IMR-90 (cell line): ENCODE data around the gene GATAD2A. TPM values are rescaled to one million over a fixed set of nuclear protein-coding genes. Genes with fewer than 3 reads are reported as not detected.

Source experiments
- ATAC-seq: fragments of 200-7000 bp; cut with Tn5 transposase; 2 replicates; pipeline ENCODE4 v1.9.1; 2020; ENCODE audit warnings: low read depth, mild to moderate bottlenecking, moderate library complexity
- BruUV-seq: library from RNA; stranded (reverse); fragments of 400-500 nt; replicated peaks from 2 replicates; lab custom pipeline; 2021; lab: Mats Ljungman, UMichigan
- CTCF ChIA-PET: fragments of 300-600 bp; formaldehyde crosslinking; extraction: SDS; loops from one replicate; lab custom pipeline; 2021; ENCODE audit warnings: antibody characterized with exemption; lab: Yijun Ruan, JAX
- POLR2A ChIA-PET: fragments of 300-600 bp; sonication (Branson Sonifier 250); formaldehyde crosslinking; loops from one replicate; lab custom pipeline; 2022; ENCODE audit warnings: antibody characterized with exemption; ENCODE audit not compliant: unreplicated experiment; lab: Charles Lee
- DNase-seq: peaks from one replicate; pipeline ENCODE4 v3.0.0; 2013
- H2AFZ ChIP-seq: replicated peaks from 2 replicates; pipeline ENCODE3; 2013; ENCODE audit warnings: low read length, mild to moderate bottlenecking; ENCODE audit not compliant: poor library complexity
- H2AK5ac ChIP-seq: 2 replicates; pipeline ENCODE4 v1.6.1; 2013; ENCODE audit warnings: low read depth, low read length, inconsistent platforms
- H2AK9ac ChIP-seq: replicated peaks from 2 replicates; pipeline ENCODE3; 2013; ENCODE audit warnings: mild to moderate bottlenecking, low read depth, low read length, moderate library complexity; ENCODE audit not compliant: poor library complexity
- H2BK120ac ChIP-seq: 2 replicates; pipeline ENCODE4 v1.6.1; 2013; ENCODE audit warnings: low read depth, low read length, inconsistent platforms
- H2BK15ac ChIP-seq: 3 replicates; pipeline ENCODE4 v1.6.1; 2013; ENCODE audit warnings: low read depth, low read length, inconsistent platforms
- H2BK20ac ChIP-seq: 2 replicates; pipeline ENCODE4 v1.6.1; 2013; ENCODE audit warnings: low read depth, mild to moderate bottlenecking, inconsistent platforms, low read length, moderate library complexity
- H2BK5ac ChIP-seq: 2 replicates; pipeline ENCODE4 v1.6.1; 2013; ENCODE audit warnings: mild to moderate bottlenecking, low read depth, low read length, inconsistent platforms; ENCODE audit not compliant: poor library complexity, severe bottlenecking
- H3K14ac ChIP-seq: replicated peaks from 2 replicates; pipeline ENCODE4 v1.6.1; 2013; ENCODE audit warnings: low read depth, low read length, inconsistent platforms
- H3K18ac ChIP-seq: 2 replicates; pipeline ENCODE4 v1.6.1; 2013; ENCODE audit warnings: low read depth, low read length, control low read depth
- H3K23ac ChIP-seq: 2 replicates; pipeline ENCODE4 v1.6.1; 2013; ENCODE audit warnings: low read depth, low read length, inconsistent platforms
- H3K27ac ChIP-seq: 2 replicates; pipeline ENCODE4 v1.5.1; 2013; ENCODE audit warnings: mild to moderate bottlenecking, control low read depth, low read length; ENCODE audit not compliant: insufficient read depth
- H3K27me3 ChIP-seq: 2 replicates; pipeline ENCODE4 v1.6.1; 2013; ENCODE audit warnings: low read length; ENCODE audit not compliant: control insufficient read depth, insufficient read depth
- H3K36me3 ChIP-seq: 2 replicates; pipeline ENCODE4 v1.6.1; 2013; ENCODE audit warnings: low read length, mixed read lengths; ENCODE audit not compliant: control insufficient read depth, insufficient read depth
- H3K4ac ChIP-seq: 2 replicates; pipeline ENCODE4 v1.6.1; 2013; ENCODE audit warnings: low read depth, low read length, inconsistent platforms
- H3K4me1 ChIP-seq: 2 replicates; pipeline ENCODE4 v1.6.1; 2013; ENCODE audit warnings: low read length, mixed read lengths; ENCODE audit not compliant: control insufficient read depth, insufficient read depth
- H3K4me2 ChIP-seq: 2 replicates; pipeline ENCODE4 v1.6.1; 2013; ENCODE audit warnings: low read depth, mild to moderate bottlenecking, control low read depth, low read length, moderate library complexity
- H3K4me3 ChIP-seq: 2 replicates; pipeline ENCODE4 v1.5.1; 2013; ENCODE audit warnings: low read depth, mild to moderate bottlenecking, control low read depth, low read length, moderate library complexity; ENCODE audit not compliant: insufficient read depth
- H3K56ac ChIP-seq: 2 replicates; pipeline ENCODE4 v1.6.1; 2013; ENCODE audit warnings: low read length, inconsistent platforms; ENCODE audit not compliant: insufficient read depth; ENCODE audit errors: extremely low read depth
- H3K79me1 ChIP-seq, 2 experiments: 2 replicates each; pipeline ENCODE4 v1.6.1; 2013; ENCODE audit warnings: low read length in 2 of 2, inconsistent platforms in 1 of 2, low read depth in 1 of 2
- H3K9ac ChIP-seq: 2 replicates; pipeline ENCODE4 v1.6.1; 2013; ENCODE audit warnings: low read depth, low read length, control low read depth
- H3K9me1 ChIP-seq: 2 replicates; pipeline ENCODE4 v1.6.1; 2013; ENCODE audit warnings: low read length, inconsistent platforms; ENCODE audit not compliant: insufficient read depth
- H3K9me3 ChIP-seq: 2 replicates; pipeline ENCODE4 v1.6.1; 2013; ENCODE audit warnings: low read length; ENCODE audit not compliant: control insufficient read depth, insufficient read depth
- H4K20me1 ChIP-seq: 2 replicates; pipeline ENCODE4 v1.6.1; 2013; ENCODE audit warnings: low read length, inconsistent platforms; ENCODE audit not compliant: insufficient read depth
- H4K5ac ChIP-seq: 2 replicates; pipeline ENCODE4 v1.6.1; 2013; ENCODE audit warnings: mild to moderate bottlenecking, low read depth, low read length, control low read depth
- H4K8ac ChIP-seq, 2 experiments: 2 replicates each; pipeline ENCODE4 v1.6.1; 2013; ENCODE audit warnings: low read depth in 2 of 2, low read length in 2 of 2, control low read depth in 1 of 2, inconsistent platforms in 1 of 2
- H4K91ac ChIP-seq: 2 replicates; pipeline ENCODE4 v1.6.1; 2013; ENCODE audit warnings: low read depth, low read length, inconsistent platforms; ENCODE audit not compliant: insufficient read depth
- FOS ChIP-seq: fragments of 150-350 bp; IDR thresholded peaks from 2 replicates; pipeline ENCODE4 v1.6.1; 2016; ENCODE audit warnings: low read depth, low read length
- MAFK ChIP-seq: IDR thresholded peaks from 2 replicates; pipeline ENCODE4 v1.6.1; 2012; ENCODE audit warnings: low read depth, low read length, improper control_type of control experiment
- MAZ ChIP-seq: IDR thresholded peaks from 2 replicates; pipeline ENCODE4 v1.6.1; 2012; ENCODE audit warnings: low read depth, mild to moderate bottlenecking, low read length, improper control_type of control experiment, moderate library complexity, borderline replicate concordance
- MXI1 ChIP-seq: IDR thresholded peaks from 2 replicates; pipeline ENCODE4 v1.6.1; 2012; ENCODE audit warnings: low read depth, mild to moderate bottlenecking, low read length, moderate library complexity, borderline replicate concordance
- POLR2A ChIP-seq: IDR thresholded peaks from 2 replicates; pipeline ENCODE4 v1.6.1; 2012; ENCODE audit warnings: mild to moderate bottlenecking, low read depth, low read length
- RAD21 ChIP-seq: IDR thresholded peaks from 2 replicates; pipeline ENCODE4 v1.6.1; 2012; ENCODE audit warnings: low read length, improper control_type of control experiment
- SMC3 ChIP-seq: fragments of 150-350 bp; IDR thresholded peaks from 2 replicates; pipeline ENCODE4 v1.6.1; 2016; ENCODE audit warnings: low read depth, mild to moderate bottlenecking, antibody characterized with exemption, low read length, moderate library complexity
- WGBS, 2 experiments: methylation state at CpG; one replicate each; pipeline versions ENCODE4 v1.1.5 to v1.1.7; 2013; ENCODE audit warnings: missing lambda C conversion rate in 2 of 2; ENCODE audit not compliant: insufficient read length in 1 of 2; ENCODE audit errors: extremely low coverage in 2 of 2; 5-methylcytosine and 5-hydroxymethylcytosine counted together
- dilution Hi-C: fragments of 300-500 bp; cut with HindIII; formaldehyde crosslinking; loops from one replicate; pipeline ENCODE4 v1.14.3; 2018; ENCODE audit warnings: low sequenced_read_pairs; ENCODE audit not compliant: unreplicated experiment
- in situ Hi-C: fragments of 300-500 bp; cut with MboI; formaldehyde crosslinking; loops from 3 replicates; pipeline ENCODE4 v1.14.3; 2019; ENCODE audit warnings: low sequenced_read_pairs, inconsistent platforms, mixed read lengths
- intact Hi-C: fragments of 100-400 bp; cut with micrococcal nuclease; formaldehyde crosslinking; loops from 2 replicates; pipeline ENCODE4 v1.10.0; 2022
- polyA plus RNA-seq, 3 experiments: library from polyadenylated mRNA; depleted of rRNA; stranded (reverse); fragments of >200 nt; gene quantifications; 2 replicates each; pipeline ENCODE4 v1.2.3, GENCODE V29; 2012; ENCODE audit warnings: low replicate concordance in 1 of 3
- total RNA-seq: library from RNA; depleted of rRNA; stranded (reverse); fragments of >200 nt; gene quantifications from 2 replicates; pipeline ENCODE4 v1.2.3, GENCODE V29; 2012
- TF ChIP-seq, protein P1 (sequence below): conservative IDR thresholded peaks from 2 replicates; pipeline ENCODE4 v1.5.1; 2012; ENCODE audit warnings: mild to moderate bottlenecking, low read depth, low read length, improper control_type of control experiment

GATAD2A gene
- total and polyA plus RNA-seq, 2 of the 4 experiments (the other 2 are of a cell fraction) = 23.5 to 33.2 TPM

- Histone ChIP-seq H2BK20ac (no peak overlapping the region), H3K27ac (no peak overlapping the region), H3K18ac (no peak overlapping the region), H3K56ac (no peak overlapping the region), H3K9ac (no peak overlapping the region), H3K14ac (no peak overlapping the region), H3K9me1 (peaks cover 39% of the 10 kb centered on the region), H4K20me1 (peaks cover 97% of the 10 kb centered on the region), H3K4me2 (no peak overlapping the region), H3K27me3 (no peaks in the 10 kb centered on the region), H3K79me1 (peaks cover 5 to 89% of the 10 kb centered on the region in 2 experiments), H2BK120ac (no peak overlapping the region), H2AFZ (no peak overlapping the region), H2BK15ac (no peak overlapping the region), H3K4me1 (no peaks in the 10 kb centered on the region), H4K91ac (no peak overlapping the region), H4K8ac (no peak overlapping the region), H3K4me3 (no peak overlapping the region), H3K36me3 (no peaks in the 10 kb centered on the region), H3K9me3 (no peaks in the 10 kb centered on the region), H4K5ac (no peak overlapping the region), H3K4ac (no peak overlapping the region), H3K23ac (no peak overlapping the region), H2AK5ac (no peak overlapping the region), H2BK5ac (no peak overlapping the region), H2AK9ac (no peak overlapping the region)
- intact Hi-C loops = no loop called here
- no CpG with 5 or more reads among the region's 6 CpGs for WGBS, 2 experiments
- DNase-seq (no peak), ATAC-seq (no peak)
- POLR2A ChIA-PET = interaction anchor here (0.5 kb wide), 1 partner anchor 24 kb away, joined by 13 read pairs; no protein-coding TSS in a partner anchor
- CTCF ChIA-PET = no interaction called here
- dilution Hi-C loops = no loop called here
- in situ Hi-C loops = no loop called here
- no TSS peak for BruUV-seq
- no peak for TF ChIP-seq RAD21
- TF ChIP-seq MAFK = no peak
- TF ChIP-seq MAZ = no peak
- TF ChIP-seq SMC3 = no peak
- no peak for TF ChIP-seq FOS
- no peak for TF ChIP-seq POLR2A
- no peak for TF ChIP-seq MXI1
- TF ChIP-seq, protein P1, sequence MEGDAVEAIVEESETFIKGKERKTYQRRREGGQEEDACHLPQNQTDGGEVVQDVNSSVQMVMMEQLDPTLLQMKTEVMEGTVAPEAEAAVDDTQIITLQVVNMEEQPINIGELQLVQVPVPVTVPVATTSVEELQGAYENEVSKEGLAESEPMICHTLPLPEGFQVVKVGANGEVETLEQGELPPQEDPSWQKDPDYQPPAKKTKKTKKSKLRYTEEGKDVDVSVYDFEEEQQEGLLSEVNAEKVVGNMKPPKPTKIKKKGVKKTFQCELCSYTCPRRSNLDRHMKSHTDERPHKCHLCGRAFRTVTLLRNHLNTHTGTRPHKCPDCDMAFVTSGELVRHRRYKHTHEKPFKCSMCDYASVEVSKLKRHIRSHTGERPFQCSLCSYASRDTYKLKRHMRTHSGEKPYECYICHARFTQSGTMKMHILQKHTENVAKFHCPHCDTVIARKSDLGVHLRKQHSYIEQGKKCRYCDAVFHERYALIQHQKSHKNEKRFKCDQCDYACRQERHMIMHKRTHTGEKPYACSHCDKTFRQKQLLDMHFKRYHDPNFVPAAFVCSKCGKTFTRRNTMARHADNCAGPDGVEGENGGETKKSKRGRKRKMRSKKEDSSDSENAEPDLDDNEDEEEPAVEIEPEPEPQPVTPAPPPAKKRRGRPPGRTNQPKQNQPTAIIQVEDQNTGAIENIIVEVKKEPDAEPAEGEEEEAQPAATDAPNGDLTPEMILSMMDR = no peak
Observed at GRCh38 chr19:19426216-19426615, 20.7 kb downstream of the GATAD2A start.
